Measurements from ENCODE around the gene ADAMTS14.

GRCh38 chr10:70652761-70653657 lies 19.3 kb upstream of the ADAMTS14 start:
- TF ChIP-seq, protein P1, sequence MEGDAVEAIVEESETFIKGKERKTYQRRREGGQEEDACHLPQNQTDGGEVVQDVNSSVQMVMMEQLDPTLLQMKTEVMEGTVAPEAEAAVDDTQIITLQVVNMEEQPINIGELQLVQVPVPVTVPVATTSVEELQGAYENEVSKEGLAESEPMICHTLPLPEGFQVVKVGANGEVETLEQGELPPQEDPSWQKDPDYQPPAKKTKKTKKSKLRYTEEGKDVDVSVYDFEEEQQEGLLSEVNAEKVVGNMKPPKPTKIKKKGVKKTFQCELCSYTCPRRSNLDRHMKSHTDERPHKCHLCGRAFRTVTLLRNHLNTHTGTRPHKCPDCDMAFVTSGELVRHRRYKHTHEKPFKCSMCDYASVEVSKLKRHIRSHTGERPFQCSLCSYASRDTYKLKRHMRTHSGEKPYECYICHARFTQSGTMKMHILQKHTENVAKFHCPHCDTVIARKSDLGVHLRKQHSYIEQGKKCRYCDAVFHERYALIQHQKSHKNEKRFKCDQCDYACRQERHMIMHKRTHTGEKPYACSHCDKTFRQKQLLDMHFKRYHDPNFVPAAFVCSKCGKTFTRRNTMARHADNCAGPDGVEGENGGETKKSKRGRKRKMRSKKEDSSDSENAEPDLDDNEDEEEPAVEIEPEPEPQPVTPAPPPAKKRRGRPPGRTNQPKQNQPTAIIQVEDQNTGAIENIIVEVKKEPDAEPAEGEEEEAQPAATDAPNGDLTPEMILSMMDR (IDR thresholded peaks at IDR 0.05), result no peak
- no peak for TF ChIP-seq EP300 (IDR thresholded peaks at IDR 0.05)
